ENCODE measurements around the gene EFHC1.
"Not testable (repeated sequence)": the region's sequence is repeated elsewhere in the genome, so short reads cannot be mapped to it uniquely, and the experiment has no call there.

EFHC1 gene

GRCh38 chr6:52377538-52378221, 42.5 kb upstream of the EFHC1 start:
- no peak for DNase-seq (ENCODE audit: low read depth in 2 of 2)
- TF ChIP-seq, protein P1, sequence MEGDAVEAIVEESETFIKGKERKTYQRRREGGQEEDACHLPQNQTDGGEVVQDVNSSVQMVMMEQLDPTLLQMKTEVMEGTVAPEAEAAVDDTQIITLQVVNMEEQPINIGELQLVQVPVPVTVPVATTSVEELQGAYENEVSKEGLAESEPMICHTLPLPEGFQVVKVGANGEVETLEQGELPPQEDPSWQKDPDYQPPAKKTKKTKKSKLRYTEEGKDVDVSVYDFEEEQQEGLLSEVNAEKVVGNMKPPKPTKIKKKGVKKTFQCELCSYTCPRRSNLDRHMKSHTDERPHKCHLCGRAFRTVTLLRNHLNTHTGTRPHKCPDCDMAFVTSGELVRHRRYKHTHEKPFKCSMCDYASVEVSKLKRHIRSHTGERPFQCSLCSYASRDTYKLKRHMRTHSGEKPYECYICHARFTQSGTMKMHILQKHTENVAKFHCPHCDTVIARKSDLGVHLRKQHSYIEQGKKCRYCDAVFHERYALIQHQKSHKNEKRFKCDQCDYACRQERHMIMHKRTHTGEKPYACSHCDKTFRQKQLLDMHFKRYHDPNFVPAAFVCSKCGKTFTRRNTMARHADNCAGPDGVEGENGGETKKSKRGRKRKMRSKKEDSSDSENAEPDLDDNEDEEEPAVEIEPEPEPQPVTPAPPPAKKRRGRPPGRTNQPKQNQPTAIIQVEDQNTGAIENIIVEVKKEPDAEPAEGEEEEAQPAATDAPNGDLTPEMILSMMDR (IDR thresholded peaks at IDR 0.05; ENCODE audit: low read depth, low read length): no peak
- no peak overlapping the region for H3K4me3 ChIP-seq (replicated peaks in 1 of 2; ENCODE audit: low read depth in 2 of 2, low read length in 2 of 2)

DNA sequence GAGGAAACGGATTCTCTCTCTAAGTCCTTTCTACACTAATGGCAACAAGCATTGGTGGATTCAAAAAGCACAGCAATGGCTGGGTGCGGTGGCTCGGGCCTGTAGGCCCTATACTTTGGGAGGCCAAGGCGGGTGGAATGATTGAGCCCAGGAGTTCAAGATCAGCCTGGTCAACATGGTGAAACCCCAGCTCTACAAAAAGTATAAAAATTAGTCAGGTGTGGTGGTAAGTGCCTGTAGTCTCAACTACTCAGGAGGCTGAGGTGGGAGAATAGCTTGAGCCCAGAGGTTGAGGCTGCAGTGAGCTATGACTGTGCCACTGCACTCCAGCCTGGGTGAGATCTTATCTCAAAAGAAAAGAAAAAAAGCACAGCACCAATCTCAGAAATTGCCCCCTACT, 38.9 kb upstream of the EFHC1 start:
- TF ChIP-seq, protein P1 (IDR thresholded peaks at IDR 0.05; ENCODE audit: low read depth, low read length): no peak
- no peak overlapping the region for H3K4me3 ChIP-seq (replicated peaks in 1 of 2; ENCODE audit: low read depth in 2 of 2, low read length in 2 of 2)
- no peak for DNase-seq (ENCODE audit: low read depth in 2 of 2)

DNA sequence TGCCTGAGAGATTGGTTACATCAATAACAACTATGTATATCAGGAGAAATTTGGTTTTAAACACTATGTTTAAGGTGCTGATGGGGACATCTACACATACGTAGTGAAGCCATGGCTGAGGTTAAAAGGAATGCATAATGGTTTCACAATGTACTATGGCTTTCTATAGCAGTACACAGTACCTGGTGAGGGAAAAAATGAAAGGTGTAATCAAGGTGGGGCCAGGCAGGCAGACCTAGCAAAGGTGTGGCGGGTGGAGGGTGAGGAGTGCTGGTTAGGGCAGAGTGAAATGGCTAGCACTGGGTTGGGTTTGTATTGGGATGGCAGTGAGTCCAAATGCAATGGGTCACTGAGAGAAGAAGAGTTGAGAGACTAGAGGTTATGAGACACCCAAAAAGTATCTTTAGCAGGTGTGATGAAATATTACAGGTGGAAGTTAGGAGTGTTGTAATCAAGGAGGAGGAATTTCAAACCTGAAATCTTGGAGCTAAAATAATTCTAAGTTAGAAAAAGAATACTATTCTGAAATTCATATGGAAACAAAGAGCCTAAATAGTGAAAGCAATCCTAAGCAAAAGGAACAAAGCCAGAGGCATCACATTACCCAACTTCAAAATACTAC, 35.9 kb upstream of the EFHC1 start:
- TF ChIP-seq, protein P1 (IDR thresholded peaks at IDR 0.05; ENCODE audit: low read depth, low read length): no peak
- H3K4me3 ChIP-seq (replicated peaks in 1 of 2; ENCODE audit: low read depth in 2 of 2, low read length in 2 of 2): no peak overlapping the region
- DNase-seq (ENCODE audit: low read depth in 2 of 2): no peak

- no peak overlapping the region for H3K4me3 ChIP-seq (replicated peaks in 1 of 2; ENCODE audit: low read depth in 2 of 2, low read length in 2 of 2)
- TF ChIP-seq, protein P1 (IDR thresholded peaks at IDR 0.05; ENCODE audit: low read depth, low read length): no peak
- no peak for DNase-seq (ENCODE audit: low read depth in 2 of 2)
Observed at GRCh38 chr6:52385074-52385473, 35.1 kb upstream of the EFHC1 start.

DNA sequence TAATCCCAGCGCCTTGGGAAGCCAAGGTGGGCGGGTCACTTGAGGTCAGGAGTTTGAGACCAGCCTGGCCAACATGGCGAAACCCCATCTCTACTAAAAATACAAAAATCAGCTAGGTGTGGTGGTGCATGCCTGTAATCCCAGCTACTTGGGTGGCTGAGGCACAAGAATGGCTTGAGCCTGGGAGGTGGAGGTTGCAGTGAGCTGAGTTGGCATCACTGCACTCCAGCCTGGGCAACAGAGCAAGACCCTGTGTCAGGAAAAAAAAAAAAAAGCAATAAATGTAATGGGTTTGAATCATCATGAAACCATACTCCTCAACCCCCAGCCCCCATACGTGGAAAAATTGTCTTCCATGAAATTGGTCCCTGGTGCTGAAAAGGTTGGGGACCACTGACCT, 32.0 kb upstream of the EFHC1 start:
- not testable (repeated sequence) for H3K4me3 ChIP-seq (replicated peaks in 1 of 2; ENCODE audit: low read depth in 2 of 2, low read length in 2 of 2); DNase-seq (ENCODE audit: low read depth in 2 of 2)

- DNase-seq (ENCODE audit: low read depth in 2 of 2): no peak
- no peak overlapping the region for H3K4me3 ChIP-seq (replicated peaks in 1 of 2; ENCODE audit: low read depth in 2 of 2, low read length in 2 of 2)
- TF ChIP-seq, protein P1 (IDR thresholded peaks at IDR 0.05; ENCODE audit: low read depth, low read length): no peak
Observed at GRCh38 chr6:52388790-52389189, 31.4 kb upstream of the EFHC1 start.

- no peak overlapping the region for H3K4me3 ChIP-seq (replicated peaks in 1 of 2; ENCODE audit: low read depth in 2 of 2, low read length in 2 of 2)
- no peak for DNase-seq (ENCODE audit: low read depth in 2 of 2)
- TF ChIP-seq, protein P1 (IDR thresholded peaks at IDR 0.05; ENCODE audit: low read depth, low read length): no peak
Observed at GRCh38 chr6:52389264-52389625, 30.9 kb upstream of the EFHC1 start.
